Amniotic stem cell (primary cell): ENCODE results near the gene AMZ2.

Experiments
- DNase-seq: peaks from one replicate; lab custom pipeline; 2025; lab: John Stamatoyannopoulos, UW

AMZ2 gene

DNA sequence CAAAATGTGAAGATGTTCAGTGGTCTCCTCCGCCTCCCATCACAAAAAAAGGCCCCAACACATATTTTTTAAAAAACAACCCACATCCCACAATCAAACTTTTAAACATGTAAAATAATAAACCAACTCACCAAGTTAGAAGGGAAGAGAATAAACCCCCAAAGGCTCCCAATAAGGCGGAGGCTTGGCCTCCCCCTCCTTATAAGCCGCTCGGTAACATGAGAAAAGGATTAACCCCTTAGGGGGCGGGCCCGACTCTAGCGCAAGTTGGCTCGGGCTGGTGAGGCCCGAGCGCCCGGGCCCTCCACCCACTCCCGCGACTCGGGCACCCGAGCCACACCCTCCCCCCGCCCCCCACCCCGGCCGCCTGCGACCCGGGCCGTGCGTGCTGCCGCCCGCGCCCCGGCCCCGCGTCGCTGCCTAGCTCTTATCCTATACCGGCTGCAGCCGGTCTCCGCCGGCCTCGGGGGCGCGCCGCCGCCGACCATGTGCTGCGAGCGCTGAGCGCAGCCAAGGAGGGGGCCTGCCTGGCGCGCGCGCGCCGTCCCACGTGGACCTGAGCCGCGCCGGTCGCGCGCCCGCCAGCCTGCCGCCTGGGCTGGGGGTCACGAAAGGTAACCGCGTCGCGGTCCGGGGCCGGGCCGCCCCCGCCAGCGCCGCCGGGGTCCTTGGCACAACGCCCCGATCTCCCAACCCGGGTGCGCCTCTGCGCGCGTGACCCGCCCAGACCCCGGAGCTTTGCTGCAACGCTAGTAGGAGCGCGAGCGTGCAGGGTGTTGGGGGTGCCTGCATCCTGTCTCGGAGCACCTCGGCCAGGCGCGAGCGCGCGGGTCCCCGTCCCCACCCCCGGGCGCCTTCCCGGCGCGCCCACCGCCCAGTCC is 43.4 kb downstream of the AMZ2 start, which contains the start of the genes ARSG and SLC16A6:
TSS of gene ARSG (plus strand) at position 541 of the 881 bp plus-strand sequence. CDS start 15,999 bp downstream, outside the sequence.
TSS of gene SLC16A6 (minus strand) at position 173 of the 881 bp plus-strand sequence. CDS start 12,807 bp downstream, outside the sequence.
- DNase-seq, result no peak

DNA sequence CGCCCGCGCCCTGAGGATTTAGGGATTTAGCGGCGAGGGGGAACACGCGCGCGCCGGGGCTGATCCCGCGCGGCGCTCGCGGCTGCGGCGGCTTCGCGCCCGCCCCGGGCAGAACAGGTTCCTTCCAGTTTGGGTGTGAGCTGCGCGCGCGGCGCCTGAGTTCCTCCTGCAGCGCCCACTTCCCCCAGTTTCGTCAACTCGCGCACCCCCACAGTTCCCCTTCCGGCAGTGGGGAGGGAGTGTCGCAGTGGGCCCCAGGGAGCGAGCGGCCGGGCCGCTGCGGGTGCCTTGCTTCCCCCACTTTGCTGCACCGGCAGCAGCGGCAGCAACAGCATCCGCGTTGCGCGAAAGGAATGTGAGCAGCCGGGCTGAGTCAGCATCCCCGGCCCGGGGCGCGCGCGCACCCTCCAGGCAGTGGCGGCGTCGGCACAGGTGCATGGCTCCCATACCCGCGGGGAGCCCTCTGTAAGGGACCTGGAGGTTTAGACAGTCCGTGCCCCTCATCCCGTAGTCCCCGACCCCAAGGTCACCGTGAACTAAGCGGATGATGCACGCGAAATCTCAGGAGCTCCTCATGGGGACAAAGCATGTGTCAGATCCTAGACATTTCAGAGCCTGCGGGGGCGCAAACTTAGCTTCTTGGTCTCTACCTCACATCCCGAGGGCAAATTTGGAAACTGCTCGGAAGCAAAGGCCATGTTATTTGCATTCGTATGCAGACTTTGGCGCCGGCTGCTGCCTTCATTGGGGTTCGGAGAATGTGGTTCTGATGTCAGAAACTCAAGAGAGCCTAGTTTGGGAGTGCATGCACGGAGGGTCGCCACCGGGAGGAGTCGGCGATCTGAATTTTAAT is 44.2 kb downstream of the AMZ2 start:
- no peak for DNase-seq

DNA sequence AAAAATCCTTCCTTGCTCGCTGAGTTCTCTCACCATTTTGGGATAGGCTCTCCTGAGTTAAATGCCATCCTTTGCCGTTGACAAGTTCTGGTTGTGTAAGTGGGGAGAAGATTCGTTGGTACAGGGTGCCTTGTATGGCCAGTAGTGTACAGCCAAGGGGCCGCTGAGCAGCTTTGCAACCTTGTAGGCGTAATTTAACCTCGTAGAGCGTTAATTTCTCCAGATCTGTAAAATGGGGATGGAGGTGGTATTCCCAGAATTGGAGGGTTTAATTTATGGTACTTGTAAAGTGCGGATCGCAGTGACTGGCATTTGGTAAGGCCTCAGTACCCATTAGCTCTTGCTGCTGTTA is 44.8 kb downstream of the AMZ2 start:
- no peak for DNase-seq

DNA sequence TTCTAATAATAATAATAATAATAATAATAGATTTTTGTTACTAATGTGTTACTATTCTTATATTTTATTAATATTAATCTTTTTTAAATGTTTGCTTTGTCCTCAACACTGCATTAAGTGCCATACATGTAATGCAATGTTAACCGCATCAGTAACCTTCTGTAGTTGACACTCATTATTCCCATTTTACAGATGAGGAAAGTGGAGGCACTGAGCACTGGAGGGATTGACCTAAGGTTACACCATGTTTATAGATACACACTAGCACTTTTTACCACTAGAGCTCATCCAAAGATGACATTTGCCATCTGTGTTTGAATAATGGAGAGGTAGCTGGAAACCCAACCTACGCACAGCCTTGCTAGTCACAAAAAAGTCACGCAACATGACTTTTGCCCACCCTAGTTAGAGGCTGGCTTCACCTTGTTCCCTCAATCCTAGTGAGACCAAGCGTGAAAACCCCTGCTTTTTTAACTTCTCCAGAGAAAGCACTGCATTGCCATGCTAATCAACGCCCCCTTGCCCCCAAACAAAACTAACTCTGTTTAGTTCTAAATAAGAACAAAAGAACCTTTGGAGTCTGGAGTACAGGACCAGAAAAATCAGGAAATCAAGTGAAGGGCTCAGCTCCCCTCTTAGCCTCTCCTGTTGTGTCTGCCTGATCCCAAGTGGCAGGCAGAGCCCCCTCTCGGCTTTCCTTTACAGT is 45.8 kb downstream of the AMZ2 start:
- no peak for DNase-seq

DNA sequence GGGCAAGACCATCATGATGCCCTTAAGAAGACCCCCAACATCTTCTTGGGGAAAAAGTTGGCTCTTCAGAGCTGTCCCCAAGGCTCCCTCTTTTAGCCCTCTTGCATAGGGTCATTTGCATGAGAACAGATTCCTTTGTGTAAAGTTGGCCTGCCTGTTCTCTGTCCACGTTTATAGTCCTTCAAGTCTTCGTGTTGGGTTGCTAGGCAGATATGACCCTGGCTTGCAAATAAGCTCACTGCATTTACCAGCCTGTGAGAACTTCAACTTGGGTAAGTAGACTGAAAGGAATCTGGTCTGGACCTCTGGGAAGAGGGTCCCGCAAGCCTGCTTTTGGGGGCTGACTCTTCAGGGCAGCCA is 46.3 kb downstream of the AMZ2 start:
- no peak for DNase-seq

DNA sequence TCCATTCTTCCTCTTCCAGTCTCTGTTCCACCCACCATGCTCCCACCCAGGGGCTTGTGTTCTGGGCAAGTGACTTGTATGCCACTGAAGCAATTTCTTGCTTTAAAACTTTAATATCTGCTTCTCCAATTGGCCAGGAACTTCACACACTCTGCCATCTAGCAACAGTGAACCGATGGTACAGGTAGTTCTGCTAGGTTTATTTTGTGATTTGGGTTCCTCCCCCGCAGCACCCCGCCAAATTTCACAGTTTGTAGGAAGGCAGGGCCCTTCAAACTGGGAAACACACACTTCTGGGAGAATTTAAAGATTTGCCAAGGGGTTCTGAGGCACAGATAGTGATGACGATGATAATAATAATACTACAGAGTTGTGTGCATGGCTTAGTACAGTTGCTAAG is 46.8 kb downstream of the AMZ2 start:
- no peak for DNase-seq

DNA sequence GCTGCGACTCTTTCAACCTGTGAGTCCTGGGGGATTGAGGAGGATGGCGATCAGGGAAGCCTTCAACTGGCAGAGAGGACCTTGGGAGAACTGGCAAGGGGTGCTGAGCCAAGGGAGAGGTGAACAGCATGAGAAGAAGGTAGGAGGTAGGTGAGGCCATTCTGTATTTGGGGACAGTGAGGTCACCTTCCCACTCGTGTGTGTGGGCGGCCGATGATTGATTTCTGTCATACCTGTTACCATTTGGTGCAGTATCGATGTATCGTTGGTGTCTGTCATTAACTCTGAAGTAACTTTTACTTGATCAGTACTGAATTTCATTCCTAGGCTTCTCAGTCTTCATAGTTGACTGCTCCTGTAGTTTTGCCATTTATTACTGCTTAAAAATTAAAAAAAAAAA is 47.2 kb downstream of the AMZ2 start:
- no peak for DNase-seq

DNA sequence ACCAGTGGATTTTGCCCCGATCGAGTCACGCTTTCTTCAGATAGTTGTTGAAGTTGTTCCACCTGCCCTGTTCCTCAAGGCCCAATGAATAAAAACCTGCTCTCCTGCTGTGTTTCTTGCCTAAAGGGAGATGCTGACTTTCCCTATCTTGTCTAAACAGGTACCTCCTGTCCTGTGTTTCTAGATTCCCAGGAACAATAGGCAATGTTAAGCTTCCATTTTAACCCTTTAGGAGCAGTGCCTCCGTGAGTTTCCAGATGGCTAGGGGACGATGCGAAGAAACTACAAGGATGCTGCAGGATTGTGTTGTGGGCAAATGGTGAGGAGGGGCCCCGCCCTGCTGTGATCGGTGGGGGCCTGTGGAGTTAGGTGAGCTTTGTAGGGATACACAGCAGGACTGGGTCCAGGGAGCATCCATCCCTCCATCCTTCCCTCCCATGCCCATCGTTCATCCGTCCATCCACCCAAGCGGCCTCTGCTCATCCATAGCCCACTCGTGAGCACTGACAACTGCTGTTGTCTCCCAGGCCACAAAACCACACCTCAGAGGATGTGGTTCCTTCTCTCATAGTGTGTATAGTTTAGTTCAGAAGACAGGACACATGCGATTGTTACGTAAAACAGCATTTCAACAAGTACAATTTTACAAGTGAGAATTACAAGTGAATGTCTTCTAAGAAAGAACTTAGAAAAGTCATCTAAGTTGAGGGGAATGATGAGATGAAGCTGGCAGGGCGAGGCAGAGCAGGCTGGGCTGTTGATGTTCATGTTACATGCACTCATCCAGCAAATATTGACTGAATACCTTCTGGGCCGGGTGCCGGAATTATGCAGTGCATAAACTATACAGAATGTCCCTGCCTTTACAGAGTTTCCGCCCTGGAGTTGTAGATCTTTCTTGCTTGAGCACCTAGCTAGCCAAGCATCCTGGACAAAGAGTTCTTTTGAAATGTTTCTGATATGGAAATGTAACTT is 48.7 kb downstream of the AMZ2 start:
- DNase-seq, result no peak

DNA sequence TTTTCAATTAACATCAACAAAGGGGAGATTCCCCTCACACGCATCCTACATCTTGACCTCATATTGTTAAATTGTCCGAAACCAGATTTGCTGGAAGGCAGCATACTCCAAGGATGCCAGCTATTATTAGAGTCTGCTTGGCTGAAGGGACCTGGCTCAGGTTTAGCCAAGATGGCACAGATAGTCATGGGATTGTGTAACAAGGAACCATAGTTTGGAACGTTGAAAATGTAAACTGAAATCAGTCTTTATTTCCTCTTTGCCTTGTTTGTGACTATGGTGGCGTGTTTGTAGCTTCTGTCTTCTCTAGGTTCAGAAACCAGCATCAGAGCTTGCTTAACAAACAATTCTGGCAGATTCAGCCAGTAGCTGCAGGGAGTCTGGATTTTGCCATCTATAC is 49.4 kb downstream of the AMZ2 start:
- DNase-seq, result no peak

DNA sequence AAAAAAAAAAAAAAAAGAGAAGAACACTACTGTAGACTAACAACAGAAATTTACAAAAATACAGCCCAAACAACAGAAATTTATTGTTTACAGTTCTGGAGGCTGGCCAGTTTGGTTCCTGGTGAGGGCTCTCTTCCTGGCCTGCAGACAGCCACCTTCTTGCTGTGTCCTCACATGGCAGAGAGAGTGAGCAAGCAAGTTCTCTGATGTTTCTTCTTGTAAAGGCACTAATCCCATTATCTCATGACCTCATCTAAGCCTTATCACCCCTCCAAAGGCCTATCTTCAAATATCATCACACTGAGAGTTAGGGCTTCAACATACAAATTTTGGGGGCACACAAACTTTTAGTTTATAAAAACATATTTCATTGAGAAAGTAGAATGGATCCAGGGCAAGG is 50.8 kb downstream of the AMZ2 start:
- DNase-seq, result no peak

DNA sequence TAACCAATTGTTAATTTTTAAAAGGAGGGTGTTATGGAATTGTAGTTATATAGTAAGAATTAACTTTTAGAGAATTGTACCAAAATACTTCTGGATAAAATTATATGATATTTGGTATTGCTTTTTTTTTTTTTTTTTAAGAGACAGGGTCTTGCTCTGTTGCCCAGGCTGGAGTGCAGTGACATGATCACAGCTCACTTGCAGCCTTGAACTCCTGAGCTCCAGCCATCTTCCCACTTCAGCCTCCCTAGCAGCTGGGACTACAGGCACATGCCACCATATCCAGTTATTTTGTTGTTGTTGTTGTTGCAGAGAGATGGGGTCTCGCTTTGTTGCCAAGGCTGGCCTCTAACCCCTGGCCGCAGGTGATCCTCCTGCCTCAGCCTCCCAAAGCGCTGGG is 52.0 kb downstream of the AMZ2 start:
- DNase-seq, result no peak

DNA sequence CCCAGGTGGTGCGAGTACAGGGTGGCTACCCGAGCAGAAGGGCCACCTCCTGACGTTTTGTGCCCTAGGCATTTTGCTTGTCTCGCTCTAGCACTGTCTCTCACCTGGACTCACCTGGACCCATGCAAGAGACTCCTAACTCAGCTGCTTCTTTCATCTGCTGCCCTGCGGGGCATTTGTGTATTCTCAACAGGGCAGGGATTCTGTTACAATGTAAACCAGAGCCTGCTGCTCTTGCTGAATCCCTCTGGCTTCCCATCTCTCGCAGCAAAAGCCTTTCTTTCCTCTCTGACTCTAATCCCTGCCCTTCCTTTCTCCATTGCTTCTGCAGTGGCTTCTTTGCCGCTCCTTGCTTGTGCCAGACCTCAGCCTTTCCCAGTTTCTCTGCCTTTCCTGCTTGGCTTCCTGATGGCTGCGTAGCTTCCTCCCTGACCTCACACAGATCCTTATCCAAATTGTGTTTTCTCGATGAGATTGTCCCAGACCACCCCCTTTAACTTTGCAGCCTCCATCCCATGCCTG is 53.7 kb downstream of the AMZ2 start:
- no peak for DNase-seq

DNA sequence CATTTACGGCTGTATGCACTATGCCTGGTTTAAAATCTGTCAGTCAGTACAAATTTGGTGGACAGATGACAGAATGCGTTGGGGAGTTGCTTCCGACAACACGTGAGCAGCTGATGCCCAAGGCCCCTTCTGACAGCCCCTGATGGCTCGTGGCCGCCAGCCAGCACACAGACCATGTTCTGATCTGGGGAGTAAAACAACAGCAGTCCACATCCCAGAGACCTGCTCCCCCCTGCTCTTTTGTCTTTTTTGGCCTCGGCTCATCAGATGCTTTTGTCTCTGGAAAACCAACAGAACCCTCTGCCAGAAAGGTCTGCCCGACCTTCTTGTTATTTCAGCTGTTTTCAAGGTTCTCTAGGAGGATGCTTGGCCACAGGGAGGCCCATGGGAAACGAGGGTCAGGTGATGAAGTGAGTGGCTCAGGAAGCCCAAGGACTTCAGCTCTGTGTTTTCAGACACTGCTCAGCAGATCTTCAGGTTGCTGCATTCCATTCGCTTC is 54.3 kb downstream of the AMZ2 start:
- no peak for DNase-seq

DNA sequence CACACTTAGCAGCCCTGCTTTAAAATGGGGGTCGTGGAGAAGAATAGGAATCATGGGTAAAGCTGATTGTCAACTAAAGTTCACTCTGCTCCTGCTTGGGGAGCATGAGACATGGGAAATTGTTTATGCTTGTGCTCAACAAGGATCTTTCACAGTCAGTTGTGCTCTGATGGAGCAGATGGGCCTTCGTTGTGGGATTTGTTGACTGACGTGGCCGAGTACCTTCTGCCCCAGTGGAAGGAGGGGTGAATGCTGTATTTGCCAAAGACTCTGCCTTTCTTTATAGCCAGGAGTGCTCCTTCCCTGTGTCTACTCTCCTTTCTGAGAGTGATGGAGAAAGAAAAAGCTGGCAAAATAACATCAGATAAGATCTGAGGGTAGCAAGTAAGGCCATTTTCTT is 54.8 kb downstream of the AMZ2 start:
- no peak for DNase-seq

DNA sequence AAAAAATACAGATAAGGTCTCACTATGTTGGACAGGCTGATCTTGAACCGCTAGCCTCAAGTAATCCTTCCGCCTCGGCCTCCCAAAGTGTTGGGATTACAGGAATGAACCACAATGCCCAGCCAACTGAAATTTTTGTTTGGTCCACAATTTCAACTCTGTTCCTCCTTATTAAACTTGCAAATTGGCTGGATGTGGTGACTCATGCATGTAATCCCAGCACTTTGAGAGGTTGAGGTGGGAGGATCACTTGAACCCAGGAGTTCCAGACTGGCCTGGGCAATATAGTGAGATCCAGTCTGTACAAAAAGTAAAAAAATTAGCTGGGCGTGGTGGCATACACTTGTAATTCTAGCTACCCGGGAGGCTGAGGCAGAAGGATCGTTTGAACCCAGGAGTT is 56.9 kb downstream of the AMZ2 start:
- no peak for DNase-seq

DNA sequence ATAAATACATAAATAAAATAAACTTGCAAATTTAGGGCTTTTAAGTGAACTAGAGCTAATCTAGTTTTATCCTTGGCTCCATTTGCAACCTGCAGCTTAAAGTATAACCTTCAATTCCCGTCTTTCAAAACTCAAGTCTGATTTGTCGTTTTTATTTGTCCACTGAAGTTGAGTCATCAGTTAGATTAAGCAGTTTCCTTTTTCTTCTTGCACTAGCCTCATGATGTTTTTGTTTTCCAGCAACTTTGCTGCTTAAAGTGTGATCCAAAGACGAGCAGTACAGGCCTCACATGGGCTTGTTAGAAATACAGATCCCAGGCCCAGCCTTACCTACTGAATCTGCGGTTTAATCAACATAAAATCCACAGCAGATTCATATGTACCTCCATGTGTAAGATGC is 57.3 kb downstream of the AMZ2 start:
- DNase-seq, result no peak
